NCI-H2227 treated with DMSO at 0.1 percent for 48 hours (cell line): ENCODE results near the gene LSAMP.

Experiments
- DNase-seq: peaks from one replicate; lab custom pipeline; 2025; lab: John Stamatoyannopoulos, UW

LSAMP gene

GRCh38 chr3:116053017-116053416, 392.3 kb downstream of the LSAMP start:
- no peak for DNase-seq

GRCh38 chr3:116052602-116053001, 392.7 kb downstream of the LSAMP start:
- DNase-seq: no peak

- DNase-seq: no peak
Measured at GRCh38 chr3:116051586-116051985, 393.7 kb downstream of the LSAMP start.

GRCh38 chr3:116051040-116051439, 394.2 kb downstream of the LSAMP start:
- no peak for DNase-seq

GRCh38 chr3:116050311-116050915, 394.9 kb downstream of the LSAMP start:
- DNase-seq: no peak

- DNase-seq: no peak
Measured at GRCh38 chr3:116048991-116049390, 396.3 kb downstream of the LSAMP start.

- peak; percentile 19 for DNase-seq
Measured at GRCh38 chr3:116046350-116046749, 398.9 kb downstream of the LSAMP start.

GRCh38 chr3:116045314-116045713, 400.0 kb downstream of the LSAMP start:
- DNase-seq: no peak

- DNase-seq: no peak
Measured at GRCh38 chr3:116040152-116040551, 405.1 kb downstream of the LSAMP start.

- no peak for DNase-seq
Measured at GRCh38 chr3:116039651-116039985, 405.7 kb downstream of the LSAMP start.

GRCh38 chr3:116038968-116039650, 406.2 kb downstream of the LSAMP start:
- DNase-seq: no peak

- DNase-seq: no peak
Measured at GRCh38 chr3:116037954-116038911, 407.1 kb downstream of the LSAMP start.

GRCh38 chr3:116035429-116035828, 409.9 kb downstream of the LSAMP start:
- no peak for DNase-seq

- no peak for DNase-seq
Measured at GRCh38 chr3:116034794-116035193, 410.5 kb downstream of the LSAMP start.

GRCh38 chr3:116034086-116034485, 411.2 kb downstream of the LSAMP start:
- no peak for DNase-seq

GRCh38 chr3:116033516-116033915, 411.8 kb downstream of the LSAMP start:
- no peak for DNase-seq

GRCh38 chr3:116032176-116032575, 413.1 kb downstream of the LSAMP start:
- DNase-seq: no peak

- DNase-seq: no peak
Measured at GRCh38 chr3:116030131-116030850, 415.0 kb downstream of the LSAMP start.

GRCh38 chr3:116029266-116029665, 416.0 kb downstream of the LSAMP start:
- DNase-seq: no peak

GRCh38 chr3:116028157-116028556, 417.1 kb downstream of the LSAMP start:
- DNase-seq: no peak

- DNase-seq: no peak
Measured at GRCh38 chr3:116020989-116021388, 424.3 kb downstream of the LSAMP start.

GRCh38 chr3:116020495-116020894, 424.8 kb downstream of the LSAMP start:
- no peak for DNase-seq
